Measurements from ENCODE around the gene FGD6. TPM values are rescaled to one million over a fixed set of nuclear protein-coding genes. Genes with fewer than 3 reads are reported as not detected.
A peak's percentile ranks its signal among the peaks of the same experiment; 100 is the strongest.
"Not testable (repeated sequence)": the region's sequence is repeated elsewhere in the genome, so short reads cannot be mapped to it uniquely, and the experiment has no call there.

The FGD6 gene
- total and polyA plus RNA-seq, 4 experiments from 2014 or later, result 0.16 to 0.70 (median 0.69) TPM; not detected in 1

DNA sequence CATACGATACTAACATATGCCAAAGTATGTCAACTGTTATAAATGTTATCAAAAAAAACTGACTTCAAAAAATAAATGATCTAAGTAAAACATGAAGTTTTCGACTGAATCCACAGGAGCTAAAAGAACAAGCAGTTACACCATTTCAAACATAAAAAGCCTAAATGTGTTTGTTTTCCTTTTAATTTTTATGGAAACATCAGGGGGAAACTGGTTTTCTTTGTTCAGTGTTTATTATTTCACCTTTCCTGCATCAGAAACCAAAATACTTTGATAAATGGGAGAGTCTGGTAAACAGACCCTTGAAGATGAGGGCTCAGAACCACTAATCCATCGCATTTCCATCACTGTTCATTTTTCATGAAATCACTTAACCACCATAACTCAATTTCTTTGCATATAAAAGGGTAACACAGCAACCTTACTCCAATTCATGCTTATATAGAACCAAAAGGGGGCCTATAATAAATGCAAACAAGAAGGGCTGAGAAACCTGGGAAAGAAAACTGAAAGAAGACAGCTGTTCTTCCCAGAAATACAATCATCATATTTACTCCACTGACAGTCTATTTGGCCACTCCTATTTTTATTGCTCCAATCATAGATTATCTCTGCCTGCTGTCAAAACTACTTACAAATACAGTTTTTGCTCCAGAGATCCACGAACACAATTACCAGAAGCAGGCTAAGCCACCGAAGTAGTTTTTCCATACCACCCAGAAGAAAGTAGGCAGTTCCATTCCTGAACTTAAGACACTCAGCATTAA, 17.0 kb downstream of the FGD6 start:
- peak overlapping the region in 1 of 7 donors; percentile 7 for H3K27ac Mint-ChIP-seq
- DNase-seq, result no peak
- ChIA-PET CTCF (ENCODE audit: partially characterized antibody) (interaction anchor here (0.7 to 1.3 kb wide), 4 partner anchors 17 to 372 kb away, joined by 3 to 4 read pairs (median 3); partner anchors contain the start of genes FGD6 and VEZT), POLR2A (ENCODE audit: partially characterized antibody) (no interaction called here)
- Histone ChIP-seq H3K9me3 (ENCODE audit: control insufficient read depth in 1 of 2, low read length in 2 of 2) (no peaks in the 10 kb centered on the region), H3K4me3 (ENCODE audit: low read length in 2 of 2) (no peak overlapping the region), H3K4me1 (ENCODE audit: insufficient read depth, low read length) (no peaks in the 10 kb centered on the region), H3K27me3 (ENCODE audit: insufficient read depth, low read length) (no peaks in the 10 kb centered on the region), H3K36me3 (ENCODE audit: insufficient read depth, low read length) (no peaks in the 10 kb centered on the region), H3K27ac (ENCODE audit: low read depth, low read length) (no peak overlapping the region)
- H3K9me3 Mint-ChIP-seq, result no peaks in the 10 kb centered on the region
- intact Hi-C loops (cut with micrococcal nuclease), result no loop called here
- H3K4me1 Mint-ChIP-seq, result no peaks in the 10 kb centered on the region
- H3K36me3 Mint-ChIP-seq, result no peaks in the 10 kb centered on the region
- H3K4me3 Mint-ChIP-seq, result no peak overlapping the region
- peaks cover 0 to 1% of the 10 kb centered on the region in 2 donors for H3K27me3 Mint-ChIP-seq

DNA sequence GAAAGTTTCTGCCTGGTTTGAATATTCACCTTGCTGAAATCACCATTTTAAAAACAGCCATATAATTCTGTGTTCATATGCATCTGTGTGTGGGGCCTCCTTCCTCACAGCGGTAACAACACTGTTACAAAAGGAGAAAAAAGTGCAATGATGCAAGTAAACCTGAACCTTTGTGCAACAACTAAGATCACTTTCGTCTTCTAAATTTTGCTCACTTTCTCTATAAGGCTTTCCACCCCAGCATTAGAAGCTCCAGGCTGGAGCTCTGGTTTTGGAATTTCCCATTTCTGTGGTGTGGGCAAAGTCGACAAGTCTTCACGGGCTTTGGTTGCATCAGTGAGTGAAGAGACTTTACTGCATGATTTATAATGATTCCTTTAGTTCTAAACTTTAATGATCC, 18.4 kb downstream of the FGD6 start:
- Histone ChIP-seq H3K27me3 (ENCODE audit: insufficient read depth, low read length) (no peaks in the 10 kb centered on the region), H3K4me1 (ENCODE audit: insufficient read depth, low read length) (no peaks in the 10 kb centered on the region), H3K36me3 (ENCODE audit: insufficient read depth, low read length) (no peaks in the 10 kb centered on the region), H3K9me3 (ENCODE audit: control insufficient read depth in 1 of 2, low read length in 2 of 2) (no peaks in the 10 kb centered on the region), H3K4me3 (ENCODE audit: low read length in 2 of 2) (no peak overlapping the region), H3K27ac (ENCODE audit: low read depth, low read length) (no peak overlapping the region)
- intact Hi-C loops (cut with micrococcal nuclease), result no loop called here
- H3K9me3 Mint-ChIP-seq, result no peaks in the 10 kb centered on the region
- H3K4me3 Mint-ChIP-seq, result no peak overlapping the region
- H3K27me3 Mint-ChIP-seq, result peaks cover 0 to 1% of the 10 kb centered on the region in 2 donors
- no peak overlapping the region for H3K27ac Mint-ChIP-seq
- CTCF ChIA-PET (ENCODE audit: partially characterized antibody), result interaction anchor here (0.8 to 1.3 kb wide), 2 partner anchors 19 to 94 kb away, joined by 3 read pairs; partner anchors contain the start of genes FGD6 and VEZT
- DNase-seq, result no peak
- no peaks in the 10 kb centered on the region for H3K4me1 Mint-ChIP-seq
- no peaks in the 10 kb centered on the region for H3K36me3 Mint-ChIP-seq
- POLR2A ChIA-PET (ENCODE audit: partially characterized antibody), result no interaction called here

DNA sequence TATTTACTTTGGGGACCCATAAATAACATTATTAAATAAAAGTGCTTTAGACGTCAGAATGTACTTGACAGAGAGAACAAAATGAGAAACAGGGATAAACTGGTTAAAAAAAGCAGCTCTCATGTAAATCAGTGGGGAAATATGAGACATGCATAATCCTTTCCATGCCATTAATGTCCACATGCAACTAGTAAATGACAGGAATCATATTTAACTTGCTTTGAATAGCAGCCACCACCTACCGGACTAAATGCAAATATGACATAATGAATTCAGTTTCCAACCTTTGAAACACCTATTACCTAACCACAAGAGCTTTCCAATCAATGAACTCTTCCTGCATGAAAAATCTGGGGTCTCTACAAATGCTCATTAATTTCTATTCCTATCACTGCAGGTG, 19.6 kb downstream of the FGD6 start:
- Histone ChIP-seq H3K4me3 (ENCODE audit: low read length in 2 of 2) (no peak overlapping the region), H3K4me1 (ENCODE audit: insufficient read depth, low read length) (no peaks in the 10 kb centered on the region), H3K36me3 (ENCODE audit: insufficient read depth, low read length) (no peaks in the 10 kb centered on the region), H3K9me3 (ENCODE audit: control insufficient read depth in 1 of 2, low read length in 2 of 2) (no peaks in the 10 kb centered on the region), H3K27me3 (ENCODE audit: insufficient read depth, low read length) (no peaks in the 10 kb centered on the region), H3K27ac (ENCODE audit: low read depth, low read length) (no peak overlapping the region)
- Mint-ChIP-seq H3K36me3 (no peaks in the 10 kb centered on the region), H3K4me1 (no peaks in the 10 kb centered on the region), H3K27ac (no peak overlapping the region), H3K4me3 (no peak overlapping the region), H3K27me3 (peaks cover under 1 to 2% of the 10 kb centered on the region in 2 donors), H3K9me3 (no peaks in the 10 kb centered on the region)
- ChIA-PET POLR2A (ENCODE audit: partially characterized antibody) (no interaction called here), CTCF (ENCODE audit: partially characterized antibody) (interaction anchor here (0.6 kb wide), 1 partner anchor 19 kb away, joined by 3 read pairs; no protein-coding TSS in a partner anchor)
- no peak for DNase-seq
- intact Hi-C loops (cut with micrococcal nuclease), result no loop called here

DNA sequence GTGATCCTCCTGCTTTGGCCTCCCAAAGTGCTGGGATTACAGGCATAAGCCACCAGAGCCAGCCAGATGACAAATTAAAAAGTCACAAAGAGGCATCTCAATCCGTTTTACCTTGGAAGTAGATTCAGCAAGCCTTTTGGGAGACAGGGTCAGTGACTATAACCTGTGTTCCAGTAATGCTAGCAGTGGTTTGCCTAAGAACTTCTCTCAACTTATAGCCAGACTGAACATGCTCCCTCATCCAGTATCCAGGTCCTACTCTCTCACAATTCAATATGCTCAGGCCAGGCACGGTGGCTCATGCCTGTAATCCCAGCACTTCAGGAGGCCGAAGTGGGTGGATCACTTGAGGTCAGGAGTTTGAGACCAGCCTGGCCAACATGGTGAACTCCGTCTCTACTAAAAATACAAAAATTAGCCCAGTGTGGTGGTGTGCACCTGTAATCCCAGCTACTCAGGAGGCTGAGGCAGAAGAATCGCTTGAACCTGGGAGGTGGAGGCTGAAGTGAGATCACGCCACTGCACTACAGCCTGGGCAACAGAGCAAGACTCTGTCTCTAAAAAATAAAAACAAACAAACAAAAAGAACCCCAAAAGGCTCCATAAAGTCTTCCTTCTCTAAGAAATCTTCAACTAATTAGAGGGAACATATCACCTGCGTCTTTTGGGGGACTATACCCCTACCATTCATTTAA, 20.2 kb downstream of the FGD6 start:
- H3K4me1 ChIP-seq (ENCODE audit: insufficient read depth, low read length); H3K27me3 ChIP-seq (ENCODE audit: insufficient read depth, low read length); intact Hi-C loops (cut with micrococcal nuclease); H3K4me1 Mint-ChIP-seq; POLR2A ChIA-PET (ENCODE audit: partially characterized antibody); H3K36me3 Mint-ChIP-seq; H3K4me3 ChIP-seq (ENCODE audit: low read length in 2 of 2); H3K4me3 Mint-ChIP-seq; H3K9me3 ChIP-seq (ENCODE audit: control insufficient read depth in 1 of 2, low read length in 2 of 2); H3K27me3 Mint-ChIP-seq; DNase-seq; H3K27ac ChIP-seq (ENCODE audit: low read depth, low read length); H3K9me3 Mint-ChIP-seq; H3K27ac Mint-ChIP-seq; H3K36me3 ChIP-seq (ENCODE audit: insufficient read depth, low read length): not testable (repeated sequence)
- CTCF ChIA-PET (ENCODE audit: partially characterized antibody), result interaction anchor here (0.6 kb wide), 1 partner anchor 19 kb away, joined by 3 read pairs; no protein-coding TSS in a partner anchor

DNA sequence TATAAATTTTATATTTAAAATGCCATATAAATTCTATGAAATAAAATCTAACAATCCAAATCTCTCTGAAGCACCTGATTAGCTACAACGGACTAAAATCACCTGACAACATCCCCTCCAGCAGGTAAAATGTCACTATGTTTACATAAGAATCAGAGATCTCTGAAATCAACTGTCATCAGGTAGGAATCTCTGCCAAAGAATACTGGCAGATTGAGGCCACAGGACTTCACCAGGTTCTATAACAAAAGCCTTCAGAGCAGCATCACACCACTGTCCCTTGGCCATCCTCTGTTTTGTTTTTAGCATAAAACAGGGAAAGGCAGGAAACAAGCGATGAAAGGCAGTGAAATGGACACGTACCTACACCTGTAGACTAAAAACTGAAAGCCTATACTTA, 22.1 kb downstream of the FGD6 start:
- no peak overlapping the region for H3K27ac Mint-ChIP-seq
- Histone ChIP-seq H3K27me3 (ENCODE audit: insufficient read depth, low read length) (no peaks in the 10 kb centered on the region), H3K36me3 (ENCODE audit: insufficient read depth, low read length) (no peaks in the 10 kb centered on the region), H3K4me3 (ENCODE audit: low read length in 2 of 2) (no peak overlapping the region), H3K27ac (ENCODE audit: low read depth, low read length) (no peak overlapping the region), H3K4me1 (ENCODE audit: insufficient read depth, low read length) (no peaks in the 10 kb centered on the region), H3K9me3 (ENCODE audit: control insufficient read depth in 1 of 2, low read length in 2 of 2) (no peaks in the 10 kb centered on the region)
- intact Hi-C loops (cut with micrococcal nuclease), result no loop called here
- DNase-seq, result no peak
- no peak overlapping the region for H3K4me3 Mint-ChIP-seq
- ChIA-PET CTCF (ENCODE audit: partially characterized antibody) (no interaction called here), POLR2A (ENCODE audit: partially characterized antibody) (no interaction called here)
- no peaks in the 10 kb centered on the region for H3K9me3 Mint-ChIP-seq
- peaks cover 4 to 6% of the 10 kb centered on the region in 2 donors for H3K27me3 Mint-ChIP-seq
- no peaks in the 10 kb centered on the region for H3K36me3 Mint-ChIP-seq
- H3K4me1 Mint-ChIP-seq, result peaks cover 0 to 2% (median 0%) of the 10 kb centered on the region in 4 donors

DNA sequence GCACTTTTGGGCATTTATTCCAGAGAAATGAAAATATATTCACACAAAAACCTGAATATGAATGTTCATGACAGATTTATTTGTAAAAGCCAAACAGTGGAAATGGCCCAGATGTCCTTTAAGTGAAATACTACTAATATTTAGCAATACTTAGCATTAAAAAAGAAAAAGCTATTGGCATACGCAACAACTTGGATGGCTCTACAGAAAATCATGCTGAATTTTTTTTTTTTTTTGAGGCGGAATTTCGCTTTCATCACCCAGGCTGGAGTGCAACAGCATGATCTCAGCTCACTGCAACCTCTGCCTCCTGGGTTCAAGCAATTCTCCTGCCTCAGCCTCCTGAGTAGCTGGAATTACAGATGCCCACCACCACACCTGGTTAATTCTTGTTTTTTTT, 24.1 kb downstream of the FGD6 start:
- H3K4me3 ChIP-seq (ENCODE audit: low read length in 2 of 2), result no peak overlapping the region
- H3K4me3 Mint-ChIP-seq, result no peak overlapping the region
- H3K27ac ChIP-seq (ENCODE audit: low read depth, low read length), result no peak overlapping the region
- H3K9me3 ChIP-seq (ENCODE audit: control insufficient read depth in 1 of 2, low read length in 2 of 2), result no peaks in the 10 kb centered on the region
- no peaks in the 10 kb centered on the region for H3K4me1 ChIP-seq (ENCODE audit: insufficient read depth, low read length)
- H3K36me3 ChIP-seq (ENCODE audit: insufficient read depth, low read length), result no peaks in the 10 kb centered on the region
- H3K4me1 Mint-ChIP-seq, result peaks cover 0 to 2% (median 0%) of the 10 kb centered on the region in 4 donors
- no peaks in the 10 kb centered on the region for H3K36me3 Mint-ChIP-seq
- ChIA-PET CTCF (ENCODE audit: partially characterized antibody) (no interaction called here), POLR2A (ENCODE audit: partially characterized antibody) (no interaction called here)
- H3K9me3 Mint-ChIP-seq, result no peaks in the 10 kb centered on the region
- intact Hi-C loops (cut with micrococcal nuclease), result no loop called here
- DNase-seq, result no peak
- no peak overlapping the region for H3K27ac Mint-ChIP-seq
- peaks cover 4% of the 10 kb centered on the region in 2 donors for H3K27me3 Mint-ChIP-seq
- H3K27me3 ChIP-seq (ENCODE audit: insufficient read depth, low read length), result no peaks in the 10 kb centered on the region

DNA sequence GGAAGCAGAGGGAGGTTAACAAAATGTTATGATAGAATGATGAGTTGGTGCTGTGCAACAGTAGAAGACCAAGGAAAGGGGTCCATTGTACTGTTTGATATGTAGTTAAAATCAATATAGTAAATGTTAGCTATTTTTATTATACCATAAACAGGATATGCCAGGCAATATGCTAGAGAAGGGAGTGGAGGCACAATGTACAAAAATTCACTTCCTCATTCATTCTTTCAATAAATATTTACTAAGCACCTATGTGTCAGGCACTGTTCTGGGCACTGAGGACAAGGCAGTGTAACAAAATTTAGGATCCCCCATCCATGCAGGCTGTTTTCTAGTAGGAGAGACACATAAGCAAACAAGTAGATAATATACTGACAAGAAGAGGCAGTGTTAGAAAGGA, 25.0 kb downstream of the FGD6 start:
- intact Hi-C loops (cut with micrococcal nuclease), result no loop called here
- Histone ChIP-seq H3K27me3 (ENCODE audit: insufficient read depth, low read length) (no peaks in the 10 kb centered on the region), H3K27ac (ENCODE audit: low read depth, low read length) (no peak overlapping the region), H3K4me1 (ENCODE audit: insufficient read depth, low read length) (no peaks in the 10 kb centered on the region), H3K36me3 (ENCODE audit: insufficient read depth, low read length) (no peaks in the 10 kb centered on the region), H3K9me3 (ENCODE audit: control insufficient read depth in 1 of 2, low read length in 2 of 2) (no peaks in the 10 kb centered on the region), H3K4me3 (ENCODE audit: low read length in 2 of 2) (no peak overlapping the region)
- Mint-ChIP-seq H3K4me1 (peaks cover 0 to 2% (median 0%) of the 10 kb centered on the region in 4 donors), H3K4me3 (no peak overlapping the region), H3K9me3 (no peaks in the 10 kb centered on the region), H3K27ac (no peak overlapping the region), H3K27me3 (peaks cover 4% of the 10 kb centered on the region in 2 donors), H3K36me3 (no peaks in the 10 kb centered on the region)
- CTCF ChIA-PET (ENCODE audit: partially characterized antibody), result no interaction called here
- no peak for DNase-seq
- POLR2A ChIA-PET (ENCODE audit: partially characterized antibody), result no interaction called here
